Dedifferentiated amniotic fluid mesenchymal stem cell (primary cell): Measurements from ENCODE around the gene CCDC68.

ENCODE experiments used
- DNase-seq: peaks from one replicate; pipeline ENCODE4 v3.0.0-alpha.2; 2016; ENCODE audit errors: extremely low spot score

The CCDC68 gene

GRCh38 chr18:54961016-54961423 lies 1.8 kb upstream of the CCDC68 start:
- DNase-seq = peak; percentile 57

GRCh38 chr18:54960197-54960596 lies 936 bp upstream of the CCDC68 start:
- no peak for DNase-seq

GRCh38 chr18:54957996-54958395 lies 1.3 kb downstream of the CCDC68 start:
- no peak for DNase-seq

GRCh38 chr18:54957296-54957832 lies 1.9 kb downstream of the CCDC68 start:
- DNase-seq = no peak

GRCh38 chr18:54956506-54956905 lies 2.8 kb downstream of the CCDC68 start:
- DNase-seq = no peak

GRCh38 chr18:54952026-54952425 lies 7.2 kb downstream of the CCDC68 start:
- no peak for DNase-seq

GRCh38 chr18:54950221-54950620 lies 9.0 kb downstream of the CCDC68 start:
- DNase-seq = no peak

GRCh38 chr18:54949588-54949987 lies 9.7 kb downstream of the CCDC68 start:
- DNase-seq = no peak

GRCh38 chr18:54948350-54948837 lies 10.9 kb downstream of the CCDC68 start:
- DNase-seq = no peak

- DNase-seq = no peak
Measured at GRCh38 chr18:54947091-54947490, 12.2 kb downstream of the CCDC68 start.

GRCh38 chr18:54946149-54946581 lies 13.1 kb downstream of the CCDC68 start:
- no peak for DNase-seq

- no peak for DNase-seq
Measured at GRCh38 chr18:54945576-54946125, 13.6 kb downstream of the CCDC68 start.

GRCh38 chr18:54942569-54942968 lies 16.7 kb downstream of the CCDC68 start:
- no peak for DNase-seq

- no peak for DNase-seq
Measured at GRCh38 chr18:54942144-54942543, 17.1 kb downstream of the CCDC68 start.

GRCh38 chr18:54939361-54939917 lies 19.8 kb downstream of the CCDC68 start:
- no peak for DNase-seq

- no peak for DNase-seq
Measured at GRCh38 chr18:54938506-54938905, 20.8 kb downstream of the CCDC68 start.

GRCh38 chr18:54932472-54932871 lies 26.8 kb downstream of the CCDC68 start:
- no peak for DNase-seq

- DNase-seq = no peak
Measured at GRCh38 chr18:54931152-54931551, 28.1 kb downstream of the CCDC68 start.

- no peak for DNase-seq
Measured at GRCh38 chr18:54928236-54928635, 31.0 kb downstream of the CCDC68 start.

GRCh38 chr18:54926593-54927325 lies 32.5 kb downstream of the CCDC68 start:
- no peak for DNase-seq

- no peak for DNase-seq
Measured at GRCh38 chr18:54924948-54925347, 34.3 kb downstream of the CCDC68 start.

- no peak for DNase-seq
Measured at GRCh38 chr18:54923339-54923956, 35.8 kb downstream of the CCDC68 start.
